Liver (tissue), 9 donors: ENCODE measurements around the gene TPRN. TPM values are rescaled to one million over a fixed set of nuclear protein-coding genes. Genes with fewer than 3 reads are reported as not detected.

Experiments used
- DNase-seq: peaks from one replicate; pipeline ENCODE4 v3.0.0-alpha.2; 2017; ENCODE audit warnings: low spot score
- H3K27ac ChIP-seq, 2 donors: one replicate each; pipeline ENCODE4 v1.7.0; 2013; ENCODE audit warnings: inconsistent platforms in 2 of 2, low read length in 2 of 2, control low read depth in 1 of 2, low read depth in 1 of 2, mild to moderate bottlenecking in 1 of 2
- H3K27me3 ChIP-seq, 4 donors: one replicate each; pipeline versions ENCODE4 v1.6.1 to v1.7.0; 2013; ENCODE audit warnings: low read length in 3 of 4, inconsistent platforms in 1 of 4, mild to moderate bottlenecking in 1 of 4, moderate library complexity in 1 of 4; ENCODE audit not compliant: control insufficient read depth in 4 of 4, insufficient read depth in 4 of 4
- H3K36me3 ChIP-seq, 4 donors: one replicate each; pipeline versions ENCODE4 v1.6.1 to v1.7.0; 2013; ENCODE audit warnings: low read length in 3 of 4, mild to moderate bottlenecking in 3 of 4, low read depth in 1 of 4, moderate library complexity in 1 of 4; ENCODE audit not compliant: control insufficient read depth in 4 of 4, insufficient read depth in 3 of 4
- H3K4me1 ChIP-seq, 4 donors: one replicate each; pipeline versions ENCODE4 v1.6.1 to v1.7.0; 2013; ENCODE audit warnings: low read length in 3 of 4, mild to moderate bottlenecking in 3 of 4, moderate library complexity in 1 of 4; ENCODE audit not compliant: control insufficient read depth in 4 of 4, insufficient read depth in 4 of 4
- H3K4me3 ChIP-seq, 3 donors: one replicate each; pipeline versions ENCODE4 v1.6.1 to v1.7.0; 2013; ENCODE audit warnings: low read length in 3 of 3, control low read depth in 1 of 3, low read depth in 1 of 3, mild to moderate bottlenecking in 1 of 3
- H3K9ac ChIP-seq, 2 donors: one replicate each; pipeline ENCODE4 v1.7.0; 2013; ENCODE audit warnings: low read length in 2 of 2, mild to moderate bottlenecking in 2 of 2, moderate library complexity in 2 of 2, control low read depth in 1 of 2, low read depth in 1 of 2
- H3K9me3 ChIP-seq, 4 donors: one replicate each; pipeline versions ENCODE4 v1.6.1 to v1.7.0; 2013; ENCODE audit warnings: low read length in 3 of 4; ENCODE audit not compliant: control insufficient read depth in 4 of 4
- ATF3 ChIP-seq: IDR thresholded peaks from 2 replicates; pipeline ENCODE4 v1.6.1; 2016; ENCODE audit warnings: antibody characterized with exemption
- EGR1 ChIP-seq, 2 donors: IDR thresholded peaks; 2 replicates each; pipeline ENCODE4 v1.6.1; 2016 to 2018; ENCODE audit warnings: antibody characterized with exemption in 2 of 2, low read depth in 2 of 2
- FOXA1 ChIP-seq: IDR thresholded peaks from 2 replicates; pipeline ENCODE4 v1.6.1; 2016; ENCODE audit warnings: antibody characterized with exemption
- FOXA2 ChIP-seq: IDR thresholded peaks from 2 replicates; pipeline ENCODE4 v1.6.1; 2016; ENCODE audit warnings: antibody characterized with exemption
- GABPA ChIP-seq, 2 donors: IDR thresholded peaks in 1 of 2; conservative IDR thresholded peaks in 1 of 2; 2 replicates each; pipeline ENCODE4 v1.6.1; 2016; ENCODE audit warnings: antibody characterized with exemption in 2 of 2, mild to moderate bottlenecking in 1 of 2, moderate library complexity in 1 of 2
- HNF4A ChIP-seq, 2 donors: conservative IDR thresholded peaks; 2 replicates each; pipeline ENCODE4 v1.6.1; 2016; ENCODE audit warnings: antibody characterized with exemption in 2 of 2, mild to moderate bottlenecking in 2 of 2
- HNF4G ChIP-seq: IDR thresholded peaks from 2 replicates; pipeline ENCODE4 v1.6.1; 2016; ENCODE audit warnings: antibody characterized with exemption
- JUND ChIP-seq, 2 donors: IDR thresholded peaks; 2 replicates each; pipeline ENCODE4 v1.6.1; 2016; ENCODE audit warnings: antibody characterized with exemption in 2 of 2
- NR2F2 ChIP-seq: IDR thresholded peaks from 2 replicates; pipeline ENCODE4 v1.6.1; 2016; ENCODE audit warnings: antibody characterized with exemption
- RAD21 ChIP-seq, 2 donors: IDR thresholded peaks; 2 replicates each; pipeline ENCODE4 v1.6.1; 2016; ENCODE audit warnings: antibody characterized with exemption in 2 of 2, mild to moderate bottlenecking in 2 of 2
- REST ChIP-seq: IDR thresholded peaks from 2 replicates; pipeline ENCODE4 v1.6.1; 2016; ENCODE audit warnings: antibody characterized with exemption, mild to moderate bottlenecking
- RXRA ChIP-seq, 2 donors: IDR thresholded peaks; 2 replicates each; pipeline ENCODE4 v1.6.1; 2017 to 2018; ENCODE audit warnings: antibody characterized with exemption in 2 of 2, mild to moderate bottlenecking in 1 of 2
- SP1 ChIP-seq: IDR thresholded peaks from 2 replicates; pipeline ENCODE4 v1.6.1; 2018; ENCODE audit warnings: antibody characterized with exemption, mild to moderate bottlenecking
- TAF1 ChIP-seq: conservative IDR thresholded peaks from 2 replicates; pipeline ENCODE4 v1.6.1; 2016; ENCODE audit warnings: antibody characterized with exemption, mild to moderate bottlenecking
- YY1 ChIP-seq: IDR thresholded peaks from 2 replicates; pipeline ENCODE4 v1.6.1; 2016; ENCODE audit warnings: antibody characterized with exemption, mild to moderate bottlenecking
- ZBTB33 ChIP-seq: IDR thresholded peaks from 2 replicates; pipeline ENCODE4 v1.6.1; 2016; ENCODE audit warnings: antibody characterized with exemption
- WGBS: extraction: QIAGEN DNeasy Blood & Tissue Kit; methylation state at CpG from one replicate; pipeline ENCODE4 v1.1.7; 2013; 5-methylcytosine and 5-hydroxymethylcytosine counted together
- polyA plus RNA-seq, 2 donors: library from polyadenylated mRNA; stranded (reverse) in 1 of 2; unstranded in 1 of 2; fragments of 200-250 nt in 1 of 2; fragments of >200 nt in 1 of 2; fragmentation: Nextera tagmentation in 1 of 2; extraction: Ambion mirVana in 1 of 2; gene quantifications; one replicate each; pipeline versions ENCODE4 v1.2.1 to v1.2.3, GENCODE V29; 2013 to 2015
- total RNA-seq, 2 donors: library from RNA; depleted of rRNA; stranded (reverse); fragments of >200 nt; gene quantifications; one replicate each; pipeline ENCODE4 v1.2.3, GENCODE V29; 2014
- TF ChIP-seq, protein P1 (sequence below): fragments of 150-350 bp; IDR thresholded peaks from 2 replicates; pipeline ENCODE4 v1.5.1; 2017; ENCODE audit warnings: improper control_type of control experiment, low read depth, low read length; ENCODE audit not compliant: missing input control
- donor health status: healthy.
- donor health status: healthy.
- donor health status: healthy.
- donor health status: healthy.
- donor health status: healthy.

Gene TPRN
- total and polyA plus RNA-seq, 4 donors = 5.4 to 20.1 (median 11.1) TPM

GRCh38 chr9:137236936-137237421, 36.4 kb upstream of the TPRN start:
- no peak overlapping the region for H3K27ac ChIP-seq
- TF ChIP-seq HNF4A (conservative IDR thresholded peaks at IDR 0.05) = no peak
- no peak for TF ChIP-seq FOXA2
- TF ChIP-seq REST = no peak
- TF ChIP-seq TAF1 = no peak
- TF ChIP-seq ZBTB33 = no peak
- no peak for TF ChIP-seq HNF4G
- no peak for TF ChIP-seq RAD21 (IDR thresholded peaks at IDR 0.05)
- TF ChIP-seq, protein P1, sequence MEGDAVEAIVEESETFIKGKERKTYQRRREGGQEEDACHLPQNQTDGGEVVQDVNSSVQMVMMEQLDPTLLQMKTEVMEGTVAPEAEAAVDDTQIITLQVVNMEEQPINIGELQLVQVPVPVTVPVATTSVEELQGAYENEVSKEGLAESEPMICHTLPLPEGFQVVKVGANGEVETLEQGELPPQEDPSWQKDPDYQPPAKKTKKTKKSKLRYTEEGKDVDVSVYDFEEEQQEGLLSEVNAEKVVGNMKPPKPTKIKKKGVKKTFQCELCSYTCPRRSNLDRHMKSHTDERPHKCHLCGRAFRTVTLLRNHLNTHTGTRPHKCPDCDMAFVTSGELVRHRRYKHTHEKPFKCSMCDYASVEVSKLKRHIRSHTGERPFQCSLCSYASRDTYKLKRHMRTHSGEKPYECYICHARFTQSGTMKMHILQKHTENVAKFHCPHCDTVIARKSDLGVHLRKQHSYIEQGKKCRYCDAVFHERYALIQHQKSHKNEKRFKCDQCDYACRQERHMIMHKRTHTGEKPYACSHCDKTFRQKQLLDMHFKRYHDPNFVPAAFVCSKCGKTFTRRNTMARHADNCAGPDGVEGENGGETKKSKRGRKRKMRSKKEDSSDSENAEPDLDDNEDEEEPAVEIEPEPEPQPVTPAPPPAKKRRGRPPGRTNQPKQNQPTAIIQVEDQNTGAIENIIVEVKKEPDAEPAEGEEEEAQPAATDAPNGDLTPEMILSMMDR = no peak
- no peak for TF ChIP-seq GABPA (IDR thresholded peaks at IDR 0.05 in 1 of 2, conservative IDR thresholded peaks at IDR 0.05 in 1 of 2)
- TF ChIP-seq ATF3 = no peak
- no peak for TF ChIP-seq JUND (IDR thresholded peaks at IDR 0.05)
- no peak for TF ChIP-seq FOXA1
- TF ChIP-seq NR2F2 = no peak
- TF ChIP-seq YY1 = no peak
- no peak for TF ChIP-seq EGR1 (IDR thresholded peaks at IDR 0.05; ENCODE audit: low read depth in 2 of 2)
- no peak for TF ChIP-seq SP1
- no peak for TF ChIP-seq RXRA (IDR thresholded peaks at IDR 0.05)
- no peaks in the 10 kb centered on the region for H3K36me3 ChIP-seq
- H3K4me1 ChIP-seq = peaks cover 5 to 28% (median 10%) of the 10 kb centered on the region in 4 donors
- no peak overlapping the region for H3K9ac ChIP-seq
- no peaks in the 10 kb centered on the region for H3K9me3 ChIP-seq
- no peak for DNase-seq
- no peak overlapping the region for H3K4me3 ChIP-seq
- no peaks in the 10 kb centered on the region for H3K27me3 ChIP-seq
- 51% methylated on average over 11 of the region's 11 CpGs for WGBS
